ENCODE data around the gene RAPGEF5. TPM values are rescaled to one million over a fixed set of nuclear protein-coding genes. Genes with fewer than 3 reads are reported as not detected.
A peak's percentile ranks its signal among the peaks of the same experiment; 100 is the strongest.

The RAPGEF5 gene
- total and polyA plus RNA-seq, 10 donors: 10.2 to 335 (median 184) TPM

DNA sequence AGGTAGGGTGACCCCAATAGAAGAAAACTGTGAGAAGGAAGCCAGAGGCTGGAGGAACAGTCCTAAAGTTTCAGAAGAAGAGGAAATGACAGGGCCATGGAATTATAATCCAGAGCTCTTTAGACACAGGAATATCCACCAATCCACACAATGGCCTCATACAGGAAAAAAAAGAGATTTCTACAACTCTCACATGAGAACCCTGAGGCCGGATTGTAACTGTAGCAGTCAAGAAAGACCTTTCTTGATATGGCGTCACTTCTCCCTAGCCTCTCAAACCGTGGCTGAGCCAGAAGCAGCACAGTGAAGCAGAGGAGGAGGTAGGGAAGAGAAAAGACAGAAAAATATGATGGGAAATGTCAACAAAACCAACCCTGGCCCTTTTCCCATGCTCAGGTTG lies 76.9 kb downstream of the RAPGEF5 start:
- DNase-seq: no peak
- TF ChIP-seq, protein P1, sequence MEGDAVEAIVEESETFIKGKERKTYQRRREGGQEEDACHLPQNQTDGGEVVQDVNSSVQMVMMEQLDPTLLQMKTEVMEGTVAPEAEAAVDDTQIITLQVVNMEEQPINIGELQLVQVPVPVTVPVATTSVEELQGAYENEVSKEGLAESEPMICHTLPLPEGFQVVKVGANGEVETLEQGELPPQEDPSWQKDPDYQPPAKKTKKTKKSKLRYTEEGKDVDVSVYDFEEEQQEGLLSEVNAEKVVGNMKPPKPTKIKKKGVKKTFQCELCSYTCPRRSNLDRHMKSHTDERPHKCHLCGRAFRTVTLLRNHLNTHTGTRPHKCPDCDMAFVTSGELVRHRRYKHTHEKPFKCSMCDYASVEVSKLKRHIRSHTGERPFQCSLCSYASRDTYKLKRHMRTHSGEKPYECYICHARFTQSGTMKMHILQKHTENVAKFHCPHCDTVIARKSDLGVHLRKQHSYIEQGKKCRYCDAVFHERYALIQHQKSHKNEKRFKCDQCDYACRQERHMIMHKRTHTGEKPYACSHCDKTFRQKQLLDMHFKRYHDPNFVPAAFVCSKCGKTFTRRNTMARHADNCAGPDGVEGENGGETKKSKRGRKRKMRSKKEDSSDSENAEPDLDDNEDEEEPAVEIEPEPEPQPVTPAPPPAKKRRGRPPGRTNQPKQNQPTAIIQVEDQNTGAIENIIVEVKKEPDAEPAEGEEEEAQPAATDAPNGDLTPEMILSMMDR (IDR thresholded peaks at IDR 0.05 in 8 of 11, conservative IDR thresholded peaks at IDR 0.05 in 3 of 11): no peak
- no peak for TF ChIP-seq POLR2AphosphoS5 (IDR thresholded peaks at IDR 0.05)
- TF ChIP-seq POLR2A (IDR thresholded peaks at IDR 0.05): no peak
- H3K4me3 ChIP-seq: no peak overlapping the region
- intact Hi-C loops (cut with DNase I; ENCODE audit: low total_unique reads): no loop called here
- no peaks in the 10 kb centered on the region for H3K9me3 ChIP-seq
- no peaks in the 10 kb centered on the region for H3K4me1 ChIP-seq
- H3K27ac ChIP-seq: no peak overlapping the region
- no peaks in the 10 kb centered on the region for H3K27me3 ChIP-seq (replicated peaks in 1 of 7)
- 80 to 95% (median 88%) methylated on average over 3 of the region's 3 CpGs for WGBS, 5 donors
- H3K36me3 ChIP-seq: no peaks in the 10 kb centered on the region

DNA sequence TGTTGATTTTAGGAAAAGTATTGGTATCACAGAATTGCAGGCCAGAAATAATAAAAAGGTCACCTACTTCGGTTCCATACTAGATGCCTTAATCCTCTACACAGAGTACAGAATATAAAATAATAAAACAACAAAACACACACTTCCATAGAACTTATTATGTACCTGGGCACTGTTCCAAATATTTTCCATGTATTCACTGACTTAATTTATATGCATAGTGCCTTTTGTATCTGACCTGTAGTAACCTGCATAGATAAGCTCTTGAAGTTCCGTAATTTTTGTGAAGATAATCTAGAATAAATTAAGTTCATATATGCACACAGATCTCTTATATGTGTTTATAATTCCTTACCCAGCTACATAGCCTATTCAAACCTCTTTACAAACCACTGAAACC lies 78.3 kb downstream of the RAPGEF5 start:
- no peak overlapping the region for H3K4me3 ChIP-seq
- WGBS, 5 donors: 89 to 93% (median 92%) methylated on average over 2 of the region's 2 CpGs
- no peak overlapping the region for H3K27ac ChIP-seq
- no peaks in the 10 kb centered on the region for H3K27me3 ChIP-seq (replicated peaks in 1 of 7)
- H3K4me1 ChIP-seq: no peaks in the 10 kb centered on the region
- intact Hi-C loops (cut with DNase I; ENCODE audit: low total_unique reads): no loop called here
- no peaks in the 10 kb centered on the region for H3K36me3 ChIP-seq
- TF ChIP-seq, protein P1 (IDR thresholded peaks at IDR 0.05 in 8 of 11, conservative IDR thresholded peaks at IDR 0.05 in 3 of 11): no peak
- TF ChIP-seq POLR2A (IDR thresholded peaks at IDR 0.05) (no peak), POLR2AphosphoS5 (IDR thresholded peaks at IDR 0.05) (no peak)
- H3K9me3 ChIP-seq: no peaks in the 10 kb centered on the region
- no peak for DNase-seq

DNA sequence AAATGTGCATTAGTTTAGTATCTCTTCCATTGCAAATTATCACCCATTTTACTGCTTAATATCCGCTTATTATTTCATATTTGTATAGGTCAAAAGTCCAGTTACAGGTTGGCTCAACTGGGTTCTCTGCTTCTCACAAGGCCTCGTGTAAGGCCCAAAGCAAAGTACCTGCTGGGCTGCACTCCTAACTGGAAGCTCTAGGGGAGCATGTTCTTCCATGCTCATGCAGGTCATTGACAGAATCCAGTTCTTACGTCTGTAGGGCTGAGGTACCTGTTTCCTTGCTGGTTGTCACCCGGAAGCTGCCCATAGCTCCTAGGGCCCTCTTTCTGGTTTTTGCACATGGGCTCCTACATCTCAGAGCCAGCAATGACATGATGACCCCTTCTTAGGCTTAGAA lies 79.6 kb downstream of the RAPGEF5 start:
- no peaks in the 10 kb centered on the region for H3K4me1 ChIP-seq
- WGBS, 5 donors: 91 to 100% (median 92%) methylated on average over 4 of the region's 4 CpGs
- H3K9me3 ChIP-seq: no peaks in the 10 kb centered on the region
- no peak for TF ChIP-seq POLR2AphosphoS5 (IDR thresholded peaks at IDR 0.05)
- TF ChIP-seq POLR2A (IDR thresholded peaks at IDR 0.05): no peak
- TF ChIP-seq, protein P1 (IDR thresholded peaks at IDR 0.05 in 8 of 11, conservative IDR thresholded peaks at IDR 0.05 in 3 of 11): no peak
- no peak for DNase-seq
- H3K4me3 ChIP-seq: no peak overlapping the region
- H3K27me3 ChIP-seq (replicated peaks in 1 of 7): no peaks in the 10 kb centered on the region
- intact Hi-C loops (cut with DNase I; ENCODE audit: low total_unique reads): no loop called here
- no peaks in the 10 kb centered on the region for H3K36me3 ChIP-seq
- peak overlapping the region in 2 of 8 donors; percentile 5 to 6 for H3K27ac ChIP-seq

DNA sequence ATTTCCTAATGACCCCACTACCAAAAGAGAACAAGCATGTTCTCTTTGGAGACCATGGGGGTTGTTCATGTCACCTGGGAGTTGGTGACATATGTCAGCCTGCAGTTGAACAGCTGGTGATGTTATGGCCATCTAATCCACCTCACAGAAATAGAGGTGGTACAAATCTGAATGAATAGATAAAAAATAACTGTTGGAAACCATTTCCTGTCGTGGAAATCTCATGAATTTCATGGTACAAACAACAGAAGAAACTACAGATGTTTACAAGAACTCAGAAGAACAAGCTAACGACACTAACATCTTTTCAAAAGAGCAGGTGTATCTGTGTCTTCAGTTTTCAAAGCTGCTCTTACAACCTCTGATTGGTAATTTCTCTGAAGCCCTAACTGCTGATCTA lies 81.3 kb downstream of the RAPGEF5 start:
- intact Hi-C loops (cut with DNase I; ENCODE audit: low total_unique reads): no loop called here
- no peaks in the 10 kb centered on the region for H3K9me3 ChIP-seq
- WGBS, 5 donors: 64 to 82% (median 69%) methylated on average over 2 of the region's 2 CpGs

More for the DNA sequence above, 81.3 kb downstream of the RAPGEF5 start:
- DNase-seq: no peak
- H3K27ac ChIP-seq: no peak overlapping the region
- no peaks in the 10 kb centered on the region for H3K4me1 ChIP-seq
- no peaks in the 10 kb centered on the region for H3K36me3 ChIP-seq
- TF ChIP-seq, protein P1 (IDR thresholded peaks at IDR 0.05 in 8 of 11, conservative IDR thresholded peaks at IDR 0.05 in 3 of 11): no peak
- TF ChIP-seq POLR2A (IDR thresholded peaks at IDR 0.05) (no peak), POLR2AphosphoS5 (IDR thresholded peaks at IDR 0.05) (no peak)
- H3K4me3 ChIP-seq: no peak overlapping the region
- no peaks in the 10 kb centered on the region for H3K27me3 ChIP-seq (replicated peaks in 1 of 7)
